Activated CD4-positive, alpha-beta T cell treated with anti-CD3 and anti-CD28 coated beads, Interleukin-2, amount 50 U/mL, for 16 hours (primary cell): Measurements from ENCODE around the gene NUP35.
"Not testable (repeated sequence)": the region's sequence is repeated elsewhere in the genome, so short reads cannot be mapped to it uniquely, and the experiment has no call there.

Experiments
- DNase-seq: peaks from one replicate; pipeline ENCODE4 v3.0.0-alpha.2; 2020

The NUP35 gene

GRCh38 chr2:183148955-183149354 lies 24.7 kb downstream of the NUP35 start:
- no peak for DNase-seq

GRCh38 chr2:183149489-183149888 lies 25.2 kb downstream of the NUP35 start:
- DNase-seq: no peak

GRCh38 chr2:183152280-183152679 lies 28.0 kb downstream of the NUP35 start:
- not testable (repeated sequence) for DNase-seq

- DNase-seq: no peak
Measured at GRCh38 chr2:183153967-183154366, 29.7 kb downstream of the NUP35 start.

- DNase-seq: not testable (repeated sequence)
Measured at GRCh38 chr2:183154772-183155171, 30.5 kb downstream of the NUP35 start.

- DNase-seq: no peak
Measured at GRCh38 chr2:183157131-183157530, 32.9 kb downstream of the NUP35 start.

- DNase-seq: no peak
Measured at GRCh38 chr2:183162362-183162761, 38.1 kb downstream of the NUP35 start.

GRCh38 chr2:183163821-183164649 lies 39.8 kb downstream of the NUP35 start:
- no peak for DNase-seq

GRCh38 chr2:183164650-183165015 lies 40.4 kb downstream of the NUP35 start:
- no peak for DNase-seq

- no peak for DNase-seq
Measured at GRCh38 chr2:183166210-183166609, 42.0 kb downstream of the NUP35 start.

- not testable (repeated sequence) for DNase-seq
Measured at GRCh38 chr2:183166976-183167375, 42.7 kb downstream of the NUP35 start.

GRCh38 chr2:183172220-183172887 lies 48.1 kb downstream of the NUP35 start:
- no peak for DNase-seq

GRCh38 chr2:183179156-183179555 lies 54.9 kb downstream of the NUP35 start:
- DNase-seq: no peak

- no peak for DNase-seq
Measured at GRCh38 chr2:183185534-183185933, 61.3 kb downstream of the NUP35 start.

- DNase-seq: no peak
Measured at GRCh38 chr2:183186296-183186695, 62.1 kb downstream of the NUP35 start.

GRCh38 chr2:183186766-183187165 lies 62.5 kb downstream of the NUP35 start:
- DNase-seq: no peak

GRCh38 chr2:183192343-183192742 lies 68.1 kb downstream of the NUP35 start:
- DNase-seq: no peak

GRCh38 chr2:183193904-183194303 lies 69.7 kb downstream of the NUP35 start:
- no peak for DNase-seq

GRCh38 chr2:183195397-183195796 lies 71.2 kb downstream of the NUP35 start:
- no peak for DNase-seq

GRCh38 chr2:183195998-183196409 lies 71.8 kb downstream of the NUP35 start:
- DNase-seq: no peak

GRCh38 chr2:183204397-183204796 lies 80.2 kb downstream of the NUP35 start:
- DNase-seq: no peak

GRCh38 chr2:183207110-183207509 lies 82.9 kb downstream of the NUP35 start:
- DNase-seq: no peak

GRCh38 chr2:183209395-183210028 lies 85.3 kb downstream of the NUP35 start:
- DNase-seq: no peak
